Measurements from ENCODE around the gene ZNRF2.
"Not testable (repeated sequence)": the region's sequence is repeated elsewhere in the genome, so short reads cannot be mapped to it uniquely, and the experiment has no call there.

Gene ZNRF2

GRCh38 chr7:30263090-30263710, 21.2 kb upstream of the ZNRF2 start:
- DNase-seq, result no peak

GRCh38 chr7:30264052-30264451, 20.3 kb upstream of the ZNRF2 start:
- DNase-seq, result no peak

- not testable (repeated sequence) for DNase-seq
These were observed 19.2 kb upstream of the ZNRF2 start for GRCh38 chr7:30265189-30265588.

- DNase-seq, result no peak
These were observed 17.7 kb upstream of the ZNRF2 start for GRCh38 chr7:30266686-30267085.

GRCh38 chr7:30268586-30268985, 15.8 kb upstream of the ZNRF2 start:
- no peak for DNase-seq

GRCh38 chr7:30269490-30269889, 14.9 kb upstream of the ZNRF2 start:
- DNase-seq, result no peak

GRCh38 chr7:30270921-30271320, 13.5 kb upstream of the ZNRF2 start:
- DNase-seq, result no peak

- DNase-seq, result no peak
These were observed 12.3 kb upstream of the ZNRF2 start for GRCh38 chr7:30272126-30272525.

- DNase-seq, result no peak
These were observed 10.8 kb upstream of the ZNRF2 start for GRCh38 chr7:30273552-30273951.

- DNase-seq, result no peak
These were observed 9.8 kb upstream of the ZNRF2 start for GRCh38 chr7:30274641-30275040.

- no peak for DNase-seq
These were observed 8.0 kb upstream of the ZNRF2 start for GRCh38 chr7:30276203-30276900.

GRCh38 chr7:30278376-30278775, 6.0 kb upstream of the ZNRF2 start:
- no peak for DNase-seq

GRCh38 chr7:30278849-30279652, 5.3 kb upstream of the ZNRF2 start:
- no peak for DNase-seq

- no peak for DNase-seq
These were observed 4.8 kb upstream of the ZNRF2 start for GRCh38 chr7:30279653-30279904.

GRCh38 chr7:30280631-30281030, 3.8 kb upstream of the ZNRF2 start:
- no peak for DNase-seq

- DNase-seq, result no peak
These were observed 3.1 kb upstream of the ZNRF2 start for GRCh38 chr7:30281263-30281662.

- no peak for DNase-seq
These were observed 2.6 kb upstream of the ZNRF2 start for GRCh38 chr7:30281791-30282190.

- no peak for DNase-seq
These were observed 1.7 kb upstream of the ZNRF2 start for GRCh38 chr7:30282735-30283134.

GRCh38 chr7:30285067-30285535, 704 bp downstream of the ZNRF2 start:
- peak; percentile 65 for DNase-seq

- peak; percentile 64 for DNase-seq
These were observed 1.3 kb downstream of the ZNRF2 start for GRCh38 chr7:30285536-30286284.

GRCh38 chr7:30286749-30287148, 2.4 kb downstream of the ZNRF2 start:
- DNase-seq, result no peak

- not testable (repeated sequence) for DNase-seq
These were observed 3.2 kb downstream of the ZNRF2 start for GRCh38 chr7:30287625-30288024.

GRCh38 chr7:30289634-30290033, 5.2 kb downstream of the ZNRF2 start:
- not testable (repeated sequence) for DNase-seq

All from activated CD4-positive, CD25-positive, alpha-beta regulatory T cell treated with anti-CD3 and anti-CD28 coated beads, Interleukin-2, amount 50 U/mL, for 72 hours (primary cell).